HG02623 (cell line): ENCODE measurements around the gene YIPF2.
"Not testable (repeated sequence)": the region's sequence is repeated elsewhere in the genome, so short reads cannot be mapped to it uniquely, and the experiment has no call there.

Source experiments
- ATAC-seq: cut with Tn5 transposase; IDR thresholded peaks from one replicate; pipeline ENCODE4 v1.9.1; 2021; ENCODE audit warnings: moderate library complexity; ENCODE audit not compliant: unreplicated experiment

The YIPF2 gene

GRCh38 chr19:10941649-10942048 is 13.2 kb upstream of the YIPF2 start:
- not testable (repeated sequence) for ATAC-seq

- no peak for ATAC-seq
Observed at GRCh38 chr19:10936661-10937084, 8.2 kb upstream of the YIPF2 start.

GRCh38 chr19:10935371-10936059 is 7.1 kb upstream of the YIPF2 start:
- no peak for ATAC-seq

GRCh38 chr19:10929402-10929794 is 959 bp upstream of the YIPF2 start:
- no peak for ATAC-seq

- peak; percentile 1 for ATAC-seq
Observed at GRCh38 chr19:10927730-10928562, 493 bp downstream of the YIPF2 start.

- ATAC-seq: no peak
Observed at GRCh38 chr19:10924597-10924996, 3.8 kb downstream of the YIPF2 start.

- ATAC-seq: no peak
Observed at GRCh38 chr19:10923260-10924112, 5.0 kb downstream of the YIPF2 start.

GRCh38 chr19:10922638-10923014 is 5.8 kb downstream of the YIPF2 start:
- no peak for ATAC-seq

- no peak for ATAC-seq
Observed at GRCh38 chr19:10921910-10922637, 6.4 kb downstream of the YIPF2 start.

- ATAC-seq: no peak
Observed at GRCh38 chr19:10921199-10921909, 7.1 kb downstream of the YIPF2 start.

GRCh38 chr19:10920781-10921180 is 7.7 kb downstream of the YIPF2 start:
- no peak for ATAC-seq

GRCh38 chr19:10920288-10920655 is 8.2 kb downstream of the YIPF2 start:
- ATAC-seq: no peak

GRCh38 chr19:10919352-10920287 is 8.8 kb downstream of the YIPF2 start:
- no peak for ATAC-seq

GRCh38 chr19:10918359-10918758 is 10.1 kb downstream of the YIPF2 start:
- no peak for ATAC-seq

GRCh38 chr19:10916602-10917001 is 11.8 kb downstream of the YIPF2 start:
- ATAC-seq: no peak

- no peak for ATAC-seq
Observed at GRCh38 chr19:10915130-10916091, 13.0 kb downstream of the YIPF2 start.

- no peak for ATAC-seq
Observed at GRCh38 chr19:10913716-10914340, 14.6 kb downstream of the YIPF2 start.
